Measurements from ENCODE around the gene EIF4A2. TPM values are rescaled to one million over a fixed set of nuclear protein-coding genes. Genes with fewer than 3 reads are reported as not detected.

Gene EIF4A2
- total RNA-seq, 1 experiment from 2014 or later = 398 TPM

DNA sequence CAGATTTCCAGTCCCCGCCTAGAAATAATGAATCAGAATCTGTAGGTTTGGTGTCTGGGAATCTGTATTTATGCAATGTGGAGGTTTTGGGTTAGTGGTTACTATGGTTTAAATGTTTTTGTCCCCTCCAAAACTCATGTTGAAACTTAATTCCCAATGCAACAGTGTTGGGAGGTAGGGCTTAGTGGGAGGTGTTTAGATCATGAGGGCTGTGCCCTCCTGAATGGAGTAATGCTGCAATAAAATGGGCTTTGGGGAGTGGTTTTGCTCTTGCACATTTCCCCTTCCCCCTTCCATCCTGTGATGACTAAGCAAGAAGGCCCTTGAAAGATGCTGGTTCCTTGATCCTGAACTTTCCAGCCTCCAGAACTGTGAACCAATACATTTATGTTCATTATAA lies 32.1 kb downstream of the EIF4A2 start:
- Histone ChIP-seq H2AFZ (ENCODE audit: low read depth, low read length, poor library complexity, severe bottlenecking) (peak overlapping the region; percentile 32), H3K4me3 (replicated peaks in 1 of 2; ENCODE audit: low read depth in 1 of 2, low read length in 2 of 2) (no peak overlapping the region), H3K4me1 (ENCODE audit: control insufficient read depth in 1 of 2, insufficient read depth in 2 of 2, low read length in 2 of 2) (peaks cover 9 to 15% of the 10 kb centered on the region in 2 experiments), H3K9me3 (ENCODE audit: control insufficient read depth in 1 of 2, insufficient read depth in 1 of 2, low read depth in 1 of 2, low read length in 2 of 2) (no peaks in the 10 kb centered on the region), H3K27ac (ENCODE audit: low read depth, low read length) (no peak overlapping the region), H4K20me1 (ENCODE audit: insufficient read depth) (no peaks in the 10 kb centered on the region), H3K9ac (ENCODE audit: low read length) (no peak overlapping the region), H3K4me2 (ENCODE audit: low read length) (peak overlapping the region; percentile 50), H3K27me3 (ENCODE audit: insufficient read depth, low read length) (no peaks in the 10 kb centered on the region), H3K9me2 (ENCODE audit: insufficient read depth) (no peaks in the 10 kb centered on the region), H3K79me2 (ENCODE audit: insufficient read depth, low read length) (no peaks in the 10 kb centered on the region), H3K36me3 (ENCODE audit: control insufficient read depth in 1 of 2, insufficient read depth in 2 of 2, low read length in 2 of 2) (no peaks in the 10 kb centered on the region)
- BruUV-seq (replicated peaks) = no TSS peak
- CTCF ChIA-PET = no interaction called here
- POLR2A ChIA-PET = no interaction called here
- no peak for DNase-seq (ENCODE audit: low read depth, low spot score)
- RAD21 ChIA-PET (ENCODE audit: low non-redundant PET in 1 of 2, low total read pairs in 2 of 2, uncharacterized antibody in 2 of 2, unreplicated experiment in 2 of 2) = no interaction called here
- ATAC-seq = peak; percentile 78
- intact Hi-C loops (cut with micrococcal nuclease) = no loop called here
- no peak for TF ChIP-seq FOSL1 (IDR thresholded peaks at IDR 0.05; ENCODE audit: low read depth)
- TF ChIP-seq MAX (IDR thresholded peaks at IDR 0.05) = no peak
- no peak for TF ChIP-seq RAD21 (IDR thresholded peaks at IDR 0.05; ENCODE audit: low read depth)
- TF ChIP-seq POLR2AphosphoS5 (IDR thresholded peaks at IDR 0.05; ENCODE audit: low read depth, low read length) = no peak
- TF ChIP-seq ELF1 (IDR thresholded peaks at IDR 0.05; ENCODE audit: borderline replicate concordance, low read depth) = no peak
- no peak for TF ChIP-seq TCF7L2 (IDR thresholded peaks at IDR 0.05; ENCODE audit: borderline replicate concordance, extremely low read depth, insufficient read depth, insufficient read length)
- no peak for TF ChIP-seq POLR2A (IDR thresholded peaks at IDR 0.05; ENCODE audit: borderline replicate concordance, extremely low read depth, insufficient read depth, insufficient read length)
- no peak for TF ChIP-seq SRF (IDR thresholded peaks at IDR 0.05; ENCODE audit: low read depth)
- no peak for TF ChIP-seq EZH2phosphoT487 (IDR thresholded peaks at IDR 0.05; ENCODE audit: borderline replicate concordance)
- TF ChIP-seq, protein P1, sequence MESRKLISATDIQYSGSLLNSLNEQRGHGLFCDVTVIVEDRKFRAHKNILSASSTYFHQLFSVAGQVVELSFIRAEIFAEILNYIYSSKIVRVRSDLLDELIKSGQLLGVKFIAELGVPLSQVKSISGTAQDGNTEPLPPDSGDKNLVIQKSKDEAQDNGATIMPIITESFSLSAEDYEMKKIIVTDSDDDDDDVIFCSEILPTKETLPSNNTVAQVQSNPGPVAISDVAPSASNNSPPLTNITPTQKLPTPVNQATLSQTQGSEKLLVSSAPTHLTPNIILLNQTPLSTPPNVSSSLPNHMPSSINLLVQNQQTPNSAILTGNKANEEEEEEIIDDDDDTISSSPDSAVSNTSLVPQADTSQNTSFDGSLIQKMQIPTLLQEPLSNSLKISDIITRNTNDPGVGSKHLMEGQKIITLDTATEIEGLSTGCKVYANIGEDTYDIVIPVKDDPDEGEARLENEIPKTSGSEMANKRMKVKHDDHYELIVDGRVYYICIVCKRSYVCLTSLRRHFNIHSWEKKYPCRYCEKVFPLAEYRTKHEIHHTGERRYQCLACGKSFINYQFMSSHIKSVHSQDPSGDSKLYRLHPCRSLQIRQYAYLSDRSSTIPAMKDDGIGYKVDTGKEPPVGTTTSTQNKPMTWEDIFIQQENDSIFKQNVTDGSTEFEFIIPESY (IDR thresholded peaks at IDR 0.05; ENCODE audit: extremely low read depth, insufficient replicate concordance, low read length) = no peak
- TF ChIP-seq, protein P2, sequence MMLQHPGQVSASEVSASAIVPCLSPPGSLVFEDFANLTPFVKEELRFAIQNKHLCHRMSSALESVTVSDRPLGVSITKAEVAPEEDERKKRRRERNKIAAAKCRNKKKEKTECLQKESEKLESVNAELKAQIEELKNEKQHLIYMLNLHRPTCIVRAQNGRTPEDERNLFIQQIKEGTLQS (IDR thresholded peaks at IDR 0.05) = no peak
- TF ChIP-seq REST (IDR thresholded peaks at IDR 0.05; ENCODE audit: low read depth) = no peak
